ENCODE data around the gene DDX41.

GRCh38 chr5:177515580-177515979 is 1.2 kb downstream of the DDX41 start:
- TF ChIP-seq, protein P1, sequence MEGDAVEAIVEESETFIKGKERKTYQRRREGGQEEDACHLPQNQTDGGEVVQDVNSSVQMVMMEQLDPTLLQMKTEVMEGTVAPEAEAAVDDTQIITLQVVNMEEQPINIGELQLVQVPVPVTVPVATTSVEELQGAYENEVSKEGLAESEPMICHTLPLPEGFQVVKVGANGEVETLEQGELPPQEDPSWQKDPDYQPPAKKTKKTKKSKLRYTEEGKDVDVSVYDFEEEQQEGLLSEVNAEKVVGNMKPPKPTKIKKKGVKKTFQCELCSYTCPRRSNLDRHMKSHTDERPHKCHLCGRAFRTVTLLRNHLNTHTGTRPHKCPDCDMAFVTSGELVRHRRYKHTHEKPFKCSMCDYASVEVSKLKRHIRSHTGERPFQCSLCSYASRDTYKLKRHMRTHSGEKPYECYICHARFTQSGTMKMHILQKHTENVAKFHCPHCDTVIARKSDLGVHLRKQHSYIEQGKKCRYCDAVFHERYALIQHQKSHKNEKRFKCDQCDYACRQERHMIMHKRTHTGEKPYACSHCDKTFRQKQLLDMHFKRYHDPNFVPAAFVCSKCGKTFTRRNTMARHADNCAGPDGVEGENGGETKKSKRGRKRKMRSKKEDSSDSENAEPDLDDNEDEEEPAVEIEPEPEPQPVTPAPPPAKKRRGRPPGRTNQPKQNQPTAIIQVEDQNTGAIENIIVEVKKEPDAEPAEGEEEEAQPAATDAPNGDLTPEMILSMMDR (IDR thresholded peaks at IDR 0.05), result no peak
- TF ChIP-seq EZH2 (IDR thresholded peaks at IDR 0.05; ENCODE audit: borderline replicate concordance, insufficient read depth, low read depth, low read length, poor library complexity, severe bottlenecking), result no peak

Data from B cell (primary cell).